Heart left ventricle (tissue), 13 donors: Measurements from ENCODE around the gene GPR84.

ENCODE experiments used
- POLR2A ChIP-seq, 2 donors: fragments of 450-650 bp; IDR thresholded peaks; one replicate each; pipeline ENCODE4 v1.6.1; 2017; ENCODE audit warnings: antibody characterized with exemption in 2 of 2, mild to moderate bottlenecking in 2 of 2, moderate library complexity in 2 of 2
- TF ChIP-seq, protein P1 (sequence below), 12 donors: fragments of 200-600 bp; sonication (generic) in 4 of 12; IDR thresholded peaks; one replicate each; pipeline versions ENCODE4 v1.5.0 to v1.8.0; 2018 to 2022; ENCODE audit warnings: antibody characterized with exemption in 12 of 12, mild to moderate bottlenecking in 5 of 12
- donor health status: ischemic (EF 13 %, LVEDD 7.1; RV severe dilation, severe dysfunction).
- donor health status: DM: no; HTN: yes; CAD: no.
- donor health status: DM: no; HTN: no; CAD: no.
- donor health status: ischemic (EF 25% LVEDD 6.9; RV normal size, moderate dysfunction).
- donor health status: ischemic (EF 25% LVEDD 5.7; RV mildly dilated, moderate dysfunction).
- donor health status: ischemic (EF 35%, LVEDD 5.7; RV mildly dilated, moderate dysfunction).
- donor health status: nonischemic (EF 11% LVEDD 7.7; RV severe dilation, severe dysfunction).
- donor health status: DM: yes; HTN: yes; CAD: no.
- donor health status: PGD.
- donor health status: ischemic (EF 29% LVEDD 5.4; RV normal size, mild dysfunction).
- donor health status: nonischemic (EF 23%, LVEDD 6.1; RV moderate dilation, normal function).

DNA sequence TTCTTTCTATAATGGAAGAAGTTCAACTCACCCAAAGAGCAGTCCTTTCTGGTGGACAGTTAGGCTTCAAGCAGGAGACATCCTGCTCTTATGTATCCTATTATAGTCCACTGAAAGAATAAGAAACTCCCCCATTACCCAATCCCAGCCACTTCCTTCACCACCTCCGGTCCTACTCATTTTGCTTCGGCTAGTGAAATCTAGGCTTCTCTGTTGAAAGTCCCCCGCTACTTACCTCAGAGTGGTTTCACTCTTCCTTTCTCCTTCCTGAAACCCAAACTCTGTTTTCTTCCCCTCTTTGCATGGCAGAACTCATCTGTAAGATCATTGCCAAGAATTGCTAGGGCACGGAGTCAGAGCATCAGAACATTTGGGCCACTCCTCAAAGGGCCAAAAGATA, at the start of gene GPR84:
- TF ChIP-seq, protein P1, sequence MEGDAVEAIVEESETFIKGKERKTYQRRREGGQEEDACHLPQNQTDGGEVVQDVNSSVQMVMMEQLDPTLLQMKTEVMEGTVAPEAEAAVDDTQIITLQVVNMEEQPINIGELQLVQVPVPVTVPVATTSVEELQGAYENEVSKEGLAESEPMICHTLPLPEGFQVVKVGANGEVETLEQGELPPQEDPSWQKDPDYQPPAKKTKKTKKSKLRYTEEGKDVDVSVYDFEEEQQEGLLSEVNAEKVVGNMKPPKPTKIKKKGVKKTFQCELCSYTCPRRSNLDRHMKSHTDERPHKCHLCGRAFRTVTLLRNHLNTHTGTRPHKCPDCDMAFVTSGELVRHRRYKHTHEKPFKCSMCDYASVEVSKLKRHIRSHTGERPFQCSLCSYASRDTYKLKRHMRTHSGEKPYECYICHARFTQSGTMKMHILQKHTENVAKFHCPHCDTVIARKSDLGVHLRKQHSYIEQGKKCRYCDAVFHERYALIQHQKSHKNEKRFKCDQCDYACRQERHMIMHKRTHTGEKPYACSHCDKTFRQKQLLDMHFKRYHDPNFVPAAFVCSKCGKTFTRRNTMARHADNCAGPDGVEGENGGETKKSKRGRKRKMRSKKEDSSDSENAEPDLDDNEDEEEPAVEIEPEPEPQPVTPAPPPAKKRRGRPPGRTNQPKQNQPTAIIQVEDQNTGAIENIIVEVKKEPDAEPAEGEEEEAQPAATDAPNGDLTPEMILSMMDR (IDR thresholded peaks at IDR 0.05): no peak
- TF ChIP-seq POLR2A (IDR thresholded peaks at IDR 0.05): no peak
